AG04450 (cell line): ENCODE measurements around the gene IFI27. TPM values are rescaled to one million over a fixed set of nuclear protein-coding genes. Genes with fewer than 3 reads are reported as not detected.

Source experiments
- CTCF ChIA-PET: fragments of 300-600, 350-600 bp; formaldehyde crosslinking; extraction: SDS; loops from one replicate; lab custom pipeline; 2022; ENCODE audit warnings: antibody characterized with exemption, inconsistent platforms; lab: Charles Lee
- POLR2A ChIA-PET: fragments of 350-600 bp; formaldehyde crosslinking; extraction: SDS; loops from one replicate; lab custom pipeline; 2021; ENCODE audit warnings: antibody characterized with exemption, inconsistent platforms; lab: Yijun Ruan, JAX
- DNase-seq: peaks from one replicate; pipeline ENCODE4 v3.0.0-alpha.2; 2011; ENCODE audit warnings: low read depth, low spot score
- H3K27ac ChIP-seq: one replicate; pipeline ENCODE4 v1.5.1; 2012; ENCODE audit warnings: low read depth, low read length, control low read depth
- H3K27me3 ChIP-seq: one replicate; pipeline ENCODE4 v1.6.0; 2012; ENCODE audit warnings: low read length; ENCODE audit not compliant: control insufficient read depth, insufficient read depth
- H3K4me3 ChIP-seq: 2 replicates; pipeline ENCODE4 v1.5.1; 2011; ENCODE audit warnings: mild to moderate bottlenecking, low read depth, low read length, control low read depth
- H3K9me3 ChIP-seq: 2 replicates; pipeline ENCODE4 v1.5.1; 2012; ENCODE audit warnings: low read length; ENCODE audit not compliant: control insufficient read depth, insufficient read depth
- CTCF ChIP-seq: IDR thresholded peaks from 2 replicates; pipeline ENCODE4 v1.5.1; 2011; ENCODE audit warnings: low read depth, low read length, control low read depth, inconsistent platforms
- polyA plus RNA-seq: library from polyadenylated mRNA; depleted of rRNA; stranded (reverse); fragments of >200 nt; gene quantifications from 2 replicates; pipeline ENCODE4 v1.2.3, GENCODE V29; 2011

Gene IFI27
- polyA plus RNA-seq, 1 experiment, result 1.4 TPM

DNA sequence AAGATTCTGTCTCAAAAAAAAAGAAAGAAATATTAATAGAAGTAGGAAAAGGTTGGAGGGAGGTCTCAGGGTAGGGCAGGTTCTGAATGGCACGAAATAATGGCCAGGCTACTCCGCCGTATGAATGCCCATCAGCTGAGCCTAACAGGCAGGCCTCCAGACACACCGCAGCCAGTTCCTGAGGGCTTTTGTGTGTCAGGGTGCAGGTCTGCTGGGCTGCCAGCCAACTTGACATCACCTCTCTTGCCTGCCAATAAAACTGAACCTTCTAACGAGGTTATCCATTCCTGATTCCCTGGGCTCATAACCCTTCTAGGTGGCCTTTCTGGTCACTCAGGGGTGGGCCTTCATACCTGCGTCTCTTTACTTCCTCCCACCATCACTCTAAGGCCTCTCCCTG is 3.0 kb downstream of the IFI27 start:
- DNase-seq, result no peak
- H3K27me3 ChIP-seq, result peaks cover 7% of the 10 kb centered on the region
- CTCF ChIA-PET, result interaction anchor here (3.2 kb wide), 1 partner anchor 18 kb away, joined by 16 read pairs; no protein-coding TSS in a partner anchor

DNA sequence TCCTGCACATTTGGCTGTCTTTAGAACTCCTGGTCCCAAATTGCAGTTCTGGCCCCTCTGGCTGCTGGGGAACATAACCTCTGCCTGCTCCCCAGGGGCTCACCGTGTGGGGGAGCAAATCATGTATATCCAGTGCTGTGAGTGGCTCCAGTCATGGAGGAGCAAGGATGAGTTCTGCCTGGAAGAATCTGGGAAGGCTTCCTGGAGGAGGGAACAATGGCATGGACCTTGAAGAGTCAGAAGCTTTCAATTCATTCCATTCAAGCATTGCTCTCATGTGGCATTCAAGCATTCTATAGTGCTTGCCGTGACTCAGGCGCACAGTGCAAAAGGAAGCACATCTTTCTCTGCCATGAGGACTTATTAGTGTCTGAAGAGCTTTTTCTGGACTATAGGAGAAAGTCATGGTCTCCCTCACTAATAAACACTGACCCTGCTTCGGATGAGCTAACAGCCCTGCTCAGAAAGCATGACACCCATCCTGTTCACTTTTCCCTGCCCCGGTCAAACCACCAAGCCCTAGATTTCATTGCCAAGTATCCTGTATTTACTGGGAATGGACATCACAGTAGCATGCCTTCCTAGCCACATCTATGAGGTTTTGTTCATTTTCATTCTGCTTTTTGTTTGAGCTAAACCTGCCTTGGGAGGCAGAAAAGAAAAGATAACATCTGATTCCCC is 3.5 kb downstream of the IFI27 start:
- no peak for DNase-seq
- Histone ChIP-seq H3K27ac (no peak overlapping the region), H3K9me3 (peaks cover 5% of the 10 kb centered on the region), H3K4me3 (no peak overlapping the region), H3K27me3 (peaks cover 8% of the 10 kb centered on the region)
- CTCF ChIA-PET, result interaction anchor here (1.9 to 3.2 kb wide), 3 partner anchors 15 to 23 kb away, joined by 7 to 16 read pairs (median 9); partner anchors contain the start of gene IFI27L2
- POLR2A ChIA-PET, result no interaction called here
- TF ChIP-seq CTCF, result no peak

More for the DNA sequence above, 3.0 kb downstream of the IFI27 start:
- Histone ChIP-seq H3K9me3 (peaks cover 5% of the 10 kb centered on the region; the same call in 1 of the 2 replicates), H3K4me3 (no peak overlapping the region), H3K27ac (no peak overlapping the region)
- POLR2A ChIA-PET, result no interaction called here
- TF ChIP-seq CTCF, result no peak

DNA sequence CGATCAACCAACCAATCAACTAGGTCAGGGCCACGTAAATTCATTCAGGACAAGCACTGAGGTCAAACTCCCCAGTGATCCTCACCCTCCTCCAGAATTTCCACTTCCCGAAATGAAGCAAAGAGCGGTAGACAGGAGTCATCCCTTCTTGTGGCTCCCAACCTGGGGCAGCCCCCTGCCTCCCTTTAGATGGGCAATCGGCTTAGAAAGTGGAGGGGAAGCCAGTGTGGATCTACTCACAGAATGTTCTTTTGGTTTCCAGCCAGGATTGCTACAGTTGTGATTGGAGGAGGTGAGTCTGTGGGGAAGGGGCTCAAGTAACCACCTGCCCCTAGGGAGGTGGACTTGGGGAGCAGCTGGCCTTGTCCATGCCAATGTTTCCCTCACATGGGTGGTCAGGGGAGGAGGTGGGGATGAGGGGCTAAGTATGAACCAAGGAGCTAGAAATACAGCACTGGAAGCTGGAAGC is 4.1 kb downstream of the IFI27 start:
- TF ChIP-seq CTCF, result no peak
- H3K27me3 ChIP-seq, result peaks cover 9% of the 10 kb centered on the region
- ChIA-PET POLR2A (interaction anchor here (0.6 kb wide), 1 partner anchor 188 kb away, joined by 3 read pairs; no protein-coding TSS in a partner anchor), CTCF (interaction anchor here (1.5 to 3.2 kb wide), 4 partner anchors 15 to 22 kb away, joined by 4 to 16 read pairs (median 8); partner anchors contain the start of gene IFI27L2)
- peaks cover 5% of the 10 kb centered on the region for H3K9me3 ChIP-seq
- no peak overlapping the region for H3K4me3 ChIP-seq
- no peak for DNase-seq
- no peak overlapping the region for H3K27ac ChIP-seq

- CTCF ChIA-PET, result interaction anchor here (1.5 to 3.2 kb wide), 4 partner anchors 14 to 22 kb away, joined by 4 to 16 read pairs (median 8); partner anchors contain the start of gene IFI27L2
- Histone ChIP-seq H3K27ac (no peak overlapping the region), H3K27me3 (peaks cover 9% of the 10 kb centered on the region), H3K9me3 (peaks cover 9% of the 10 kb centered on the region), H3K4me3 (no peak overlapping the region)
- no peak for TF ChIP-seq CTCF
- DNase-seq, result no peak
- POLR2A ChIA-PET, result interaction anchor here (0.6 kb wide), 1 partner anchor 189 kb away, joined by 3 read pairs; no protein-coding TSS in a partner anchor
Observed at GRCh38 chr14:94115058-94115591, 4.6 kb downstream of the IFI27 start.

DNA sequence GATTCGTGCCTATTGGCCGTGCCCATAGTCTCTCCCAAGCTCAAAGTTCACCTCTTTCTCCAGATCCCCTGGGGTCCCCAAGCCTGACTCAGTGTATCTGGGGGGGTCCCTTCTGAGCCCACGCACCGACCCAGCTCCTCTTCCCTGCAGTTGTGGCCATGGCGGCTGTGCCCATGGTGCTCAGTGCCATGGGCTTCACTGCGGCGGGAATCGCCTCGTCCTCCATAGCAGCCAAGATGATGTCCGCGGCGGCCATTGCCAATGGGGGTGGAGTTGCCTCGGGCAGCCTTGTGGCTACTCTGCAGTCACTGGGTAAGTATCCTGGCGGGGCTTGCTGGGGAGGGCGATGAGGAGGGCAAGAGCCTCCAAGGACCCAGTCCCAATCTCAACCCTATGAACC is 5.1 kb downstream of the IFI27 start:
- peaks cover 10% of the 10 kb centered on the region for H3K9me3 ChIP-seq
- H3K27me3 ChIP-seq, result peaks cover 9% of the 10 kb centered on the region
- ChIA-PET CTCF (interaction anchor here (1.5 to 3.2 kb wide), 4 partner anchors 14 to 21 kb away, joined by 4 to 16 read pairs (median 8); partner anchors contain the start of gene IFI27L2), POLR2A (no interaction called here)
- no peak overlapping the region for H3K4me3 ChIP-seq
- TF ChIP-seq CTCF, result no peak
- no peak for DNase-seq
- no peak overlapping the region for H3K27ac ChIP-seq
